CD4-positive, alpha-beta T cell (primary cell): Measurements from ENCODE around the gene CSTPP1. TPM values are rescaled to one million over a fixed set of nuclear protein-coding genes. Genes with fewer than 3 reads are reported as not detected.

Source experiments
- ATAC-seq: fragments of 200-7000 bp; cut with Tn5 transposase; one replicate; pipeline ENCODE4 v1.10.0; 2022; ENCODE audit warnings: mild to moderate bottlenecking; ENCODE audit not compliant: poor library complexity
- CTCF ChIA-PET: fragments of 350-600 bp; sonication (Branson Sonifier 250); formaldehyde crosslinking; loops from one replicate; lab custom pipeline; 2021; ENCODE audit warnings: antibody characterized with exemption, inconsistent platforms; lab: Charles Lee
- POLR2A ChIA-PET: fragments of 350-600 bp; sonication (Branson Sonifier 250); formaldehyde crosslinking; loops from one replicate; lab custom pipeline; 2021; ENCODE audit warnings: antibody characterized with exemption, inconsistent platforms; lab: Charles Lee
- DNase-seq, 14 experiments: peaks; one replicate each; pipeline ENCODE4 v3.0.0-alpha.2; 2013 to 2020; ENCODE audit warnings: mixed read lengths in 2 of 14
- H3K27ac ChIP-seq, 2 donors: one replicate each; pipeline versions ENCODE4 v1.5.1 to v1.7.0; 2013; ENCODE audit warnings: low read length in 2 of 2, low read depth in 1 of 2, mild to moderate bottlenecking in 1 of 2
- H3K27me3 ChIP-seq, 2 experiments: 1 replicate in 1 of 2; 2 replicates in 1 of 2; pipeline versions ENCODE4 v1.6.1 to v1.7.0; 2013; ENCODE audit warnings: low read length in 2 of 2, control low read depth in 1 of 2, mild to moderate bottlenecking in 1 of 2, moderate library complexity in 1 of 2; ENCODE audit not compliant: insufficient read depth in 2 of 2, control insufficient read depth in 1 of 2
- H3K36me3 ChIP-seq: one replicate; pipeline ENCODE4 v1.6.1; 2013; ENCODE audit warnings: low read length, control low read depth; ENCODE audit not compliant: insufficient read depth
- H3K4me1 ChIP-seq: one replicate; pipeline ENCODE4 v1.6.1; 2013; ENCODE audit warnings: low read length, control low read depth; ENCODE audit not compliant: insufficient read depth
- H3K4me3 ChIP-seq: one replicate; pipeline ENCODE4 v1.5.1; 2013; ENCODE audit warnings: mild to moderate bottlenecking, low read length, moderate library complexity
- H3K9me3 ChIP-seq, 2 experiments: 1 replicate in 1 of 2; 2 replicates in 1 of 2; pipeline versions ENCODE4 v1.6.1 to v1.7.0; 2013; ENCODE audit warnings: low read length in 2 of 2, mild to moderate bottlenecking in 2 of 2, control low read depth in 1 of 2, moderate library complexity in 1 of 2; ENCODE audit not compliant: control insufficient read depth in 1 of 2, insufficient read depth in 1 of 2
- H3K27ac Mint-ChIP-seq: one replicate; pipeline ENCODE4 v1.8.0; 2020; ENCODE audit warnings: mixed read lengths
- H3K27me3 Mint-ChIP-seq: one replicate; pipeline ENCODE4 v1.8.0; 2021; ENCODE audit warnings: mixed read lengths
- H3K36me3 Mint-ChIP-seq: one replicate; pipeline ENCODE4 v1.8.0; 2021; ENCODE audit warnings: low read depth, mixed read lengths
- H3K4me1 Mint-ChIP-seq: one replicate; pipeline ENCODE4 v1.8.0; 2021; ENCODE audit warnings: low read depth, mixed read lengths
- H3K4me3 Mint-ChIP-seq: one replicate; pipeline ENCODE4 v1.8.0; 2020; ENCODE audit warnings: mild to moderate bottlenecking, mixed read lengths
- H3K9me3 Mint-ChIP-seq: one replicate; pipeline ENCODE4 v1.8.0; 2020; ENCODE audit warnings: mixed read lengths
- CTCF ChIP-seq: fragments of 200-600 bp; IDR thresholded peaks from one replicate; pipeline ENCODE4 v1.8.0; 2022; ENCODE audit warnings: antibody characterized with exemption, mild to moderate bottlenecking
- intact Hi-C, 2 experiments: fragments of 100-400 bp; cut with DNase I in 1 of 2; cut with micrococcal nuclease in 1 of 2; formaldehyde crosslinking; loops; one replicate each; pipeline versions ENCODE4 v1.15.1 to v1.9.0; 2023 to 2025; cut with DNase I, micrococcal nuclease
- total RNA-seq, 174 experiments: library from RNA in 2 of 174; stranded (reverse) in 2 of 174; gene quantifications; one replicate each; pipeline ENCODE4 v1.2.3 and lab custom pipeline; 2021 to 2026

Gene CSTPP1
- total RNA-seq, 2 experiments from 2014 or later: 6.6 to 7.3 TPM

- H3K9me3 ChIP-seq: no peaks in the 10 kb centered on the region
- TF ChIP-seq CTCF: no peak
- CTCF ChIA-PET: no interaction called here
- no peaks in the 10 kb centered on the region for H3K9me3 Mint-ChIP-seq
- H3K4me3 ChIP-seq: no peak overlapping the region
- H3K27ac Mint-ChIP-seq: no peak overlapping the region
- peaks cover 19% of the 10 kb centered on the region for H3K36me3 Mint-ChIP-seq
- H3K4me3 Mint-ChIP-seq: no peak overlapping the region
- intact Hi-C loops: no loop called here
- no peaks in the 10 kb centered on the region for H3K27me3 Mint-ChIP-seq
- no peak overlapping the region for H3K27ac ChIP-seq
- POLR2A ChIA-PET: no interaction called here
- H3K4me1 Mint-ChIP-seq: no peaks in the 10 kb centered on the region
- no peak for DNase-seq
- ATAC-seq: no peak
- no peaks in the 10 kb centered on the region for H3K27me3 ChIP-seq
- peaks cover 9% of the 10 kb centered on the region for H3K36me3 ChIP-seq
- no peaks in the 10 kb centered on the region for H3K4me1 ChIP-seq
Observed at GRCh38 chr11:47137476-47137875, 200.9 kb downstream of the CSTPP1 start.

GRCh38 chr11:47139878-47140277 is 203.3 kb downstream of the CSTPP1 start:
- Histone ChIP-seq H3K4me3 (no peak overlapping the region), H3K27ac (no peak overlapping the region), H3K9me3 (no peaks in the 10 kb centered on the region), H3K27me3 (no peaks in the 10 kb centered on the region), H3K36me3 (peaks cover 9% of the 10 kb centered on the region), H3K4me1 (no peaks in the 10 kb centered on the region)
- ATAC-seq: no peak
- no peaks in the 10 kb centered on the region for H3K4me1 Mint-ChIP-seq
- ChIA-PET POLR2A (interaction anchor here (0.6 kb wide), 1 partner anchor 227 kb away, joined by 4 read pairs; no protein-coding TSS in a partner anchor), CTCF (interaction anchor here (1.1 kb wide), 1 partner anchor 13 kb away, joined by 3 read pairs; no protein-coding TSS in a partner anchor)
- no peak overlapping the region for H3K27ac Mint-ChIP-seq
- H3K27me3 Mint-ChIP-seq: no peaks in the 10 kb centered on the region
- no peak overlapping the region for H3K4me3 Mint-ChIP-seq
- peaks cover 19% of the 10 kb centered on the region for H3K36me3 Mint-ChIP-seq
- no peak for DNase-seq
- no peaks in the 10 kb centered on the region for H3K9me3 Mint-ChIP-seq
- intact Hi-C loops: no loop called here
- TF ChIP-seq CTCF: no peak

GRCh38 chr11:47143322-47143721 is 206.8 kb downstream of the CSTPP1 start:
- peaks cover 7% of the 10 kb centered on the region for H3K36me3 Mint-ChIP-seq
- H3K9me3 Mint-ChIP-seq: no peaks in the 10 kb centered on the region
- Histone ChIP-seq H3K27me3 (no peaks in the 10 kb centered on the region), H3K9me3 (no peaks in the 10 kb centered on the region), H3K27ac (no peak overlapping the region), H3K4me3 (no peak overlapping the region), H3K36me3 (peaks cover 3% of the 10 kb centered on the region), H3K4me1 (no peaks in the 10 kb centered on the region)
- no peaks in the 10 kb centered on the region for H3K4me1 Mint-ChIP-seq
- ATAC-seq (no peak), DNase-seq (no peak)
- intact Hi-C loops: no loop called here
- ChIA-PET CTCF (no interaction called here), POLR2A (no interaction called here)
- no peak overlapping the region for H3K4me3 Mint-ChIP-seq
- TF ChIP-seq CTCF: no peak
- H3K27me3 Mint-ChIP-seq: no peaks in the 10 kb centered on the region
- no peak overlapping the region for H3K27ac Mint-ChIP-seq
